Testis (tissue), 3 donors: ENCODE results near the gene ZNF236. TPM values are rescaled to one million over a fixed set of nuclear protein-coding genes. Genes with fewer than 3 reads are reported as not detected.

Experiments
- DNase-seq: peaks from one replicate; pipeline ENCODE4 v3.0.0-alpha.2; 2019
- H3K27ac ChIP-seq, 2 donors: fragments of 200-600 bp; sonication (generic); one replicate each; pipeline ENCODE4 v1.5.1; 2019
- H3K27me3 ChIP-seq: fragments of 200-600 bp; sonication (generic); one replicate; pipeline ENCODE4 v1.5.1; 2019
- H3K36me3 ChIP-seq: fragments of 200-600 bp; sonication (generic); one replicate; pipeline ENCODE4 v1.5.1; 2017; ENCODE audit warnings: low read depth; ENCODE audit errors: missing control alignments
- H3K4me1 ChIP-seq: fragments of 200-600 bp; sonication (generic); one replicate; pipeline ENCODE4 v1.5.1; 2019
- H3K4me3 ChIP-seq, 2 donors: fragments of 200-600 bp; sonication (generic); one replicate each; pipeline ENCODE4 v1.5.1; 2017 to 2019
- H3K9me3 ChIP-seq: fragments of 200-600 bp; sonication (generic); one replicate; pipeline ENCODE4 v1.5.1; 2017
- CTCF ChIP-seq, 3 experiments: fragments of 450-650 bp in 2 of 3; fragments of 200-600 bp in 1 of 3; sonication (generic) in 1 of 3; IDR thresholded peaks; one replicate each; pipeline ENCODE4 v1.5.1; 2016 to 2019; ENCODE audit warnings: antibody characterized with exemption in 3 of 3, mild to moderate bottlenecking in 2 of 3, moderate library complexity in 1 of 3
- POLR2A ChIP-seq: fragments of 450-650 bp; IDR thresholded peaks from one replicate; pipeline ENCODE4 v1.6.1; 2017; ENCODE audit warnings: antibody characterized with exemption, mild to moderate bottlenecking, moderate library complexity
- WGBS, 2 donors: methylation state at CpG; one replicate each; pipeline ENCODE4 v1.1.5; 2018; 5-methylcytosine and 5-hydroxymethylcytosine counted together
- intact Hi-C: fragments of 100-400 bp; cut with DNase I; formaldehyde crosslinking; loops from one replicate; pipeline ENCODE4 v1.15.1; 2023; ENCODE audit warnings: low total_unique reads
- polyA plus RNA-seq: library from polyadenylated mRNA; stranded (reverse); fragments of 350-450 nt; fragmentation: Illumina TruSeq; extraction: RNeasy Lipid Tissue Mini Kit (QIAGEN cat#74804); gene quantifications from one replicate; pipeline ENCODE4 v1.2.3, GENCODE V29; 2014; ENCODE audit warnings: low read depth, low replicate concordance; ENCODE audit not compliant: insufficient read depth
- total RNA-seq, 2 donors: library from RNA; depleted of rRNA; stranded (reverse); fragments of >200 nt; gene quantifications; one replicate each; pipeline ENCODE4 v1.2.3, GENCODE V29; 2016

Gene ZNF236
- total and polyA plus RNA-seq, 3 donors from 2014 or later = 19.5 to 58.2 (median 53.9) TPM

DNA sequence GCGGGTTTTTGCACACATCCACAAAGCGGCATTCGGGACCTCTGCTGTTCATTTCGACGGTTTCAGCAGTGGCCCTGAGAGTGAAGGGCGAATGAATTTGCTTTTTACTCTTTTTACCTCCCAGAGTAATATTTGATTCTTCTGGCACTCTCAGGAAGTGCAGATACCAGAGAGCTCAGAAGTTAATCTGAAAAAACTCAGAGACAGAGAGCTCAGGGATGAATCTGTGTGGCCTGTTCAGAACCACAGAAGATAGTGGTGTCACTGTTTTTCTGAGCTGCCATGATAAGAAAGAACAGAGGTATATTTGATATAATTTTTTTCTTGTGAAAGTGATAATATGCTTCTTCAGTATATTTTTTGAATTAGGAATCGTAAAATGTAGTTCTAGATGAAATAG lies 181.0 kb downstream of the ZNF236 start:
- Histone ChIP-seq H3K4me3 (no peak overlapping the region), H3K36me3 (no peaks in the 10 kb centered on the region), H3K9me3 (no peaks in the 10 kb centered on the region), H3K27ac (no peak overlapping the region), H3K27me3 (no peaks in the 10 kb centered on the region), H3K4me1 (peaks cover 5% of the 10 kb centered on the region)
- WGBS, 2 donors = 86 to 92% methylated on average over 7 of the region's 7 CpGs
- intact Hi-C loops = loop anchor here (5.0 to 10.0 kb wide), 2 partner anchors 51 to 209 kb away; no protein-coding TSS in a partner anchor
- no peak for DNase-seq
- TF ChIP-seq CTCF (IDR thresholded peaks at IDR 0.05) (no peak), POLR2A (no peak)

- TF ChIP-seq CTCF (IDR thresholded peaks at IDR 0.05) (no peak), POLR2A (no peak)
These were observed 182.4 kb downstream of the ZNF236 start for GRCh38 chr18:77004555-77005380.

DNA sequence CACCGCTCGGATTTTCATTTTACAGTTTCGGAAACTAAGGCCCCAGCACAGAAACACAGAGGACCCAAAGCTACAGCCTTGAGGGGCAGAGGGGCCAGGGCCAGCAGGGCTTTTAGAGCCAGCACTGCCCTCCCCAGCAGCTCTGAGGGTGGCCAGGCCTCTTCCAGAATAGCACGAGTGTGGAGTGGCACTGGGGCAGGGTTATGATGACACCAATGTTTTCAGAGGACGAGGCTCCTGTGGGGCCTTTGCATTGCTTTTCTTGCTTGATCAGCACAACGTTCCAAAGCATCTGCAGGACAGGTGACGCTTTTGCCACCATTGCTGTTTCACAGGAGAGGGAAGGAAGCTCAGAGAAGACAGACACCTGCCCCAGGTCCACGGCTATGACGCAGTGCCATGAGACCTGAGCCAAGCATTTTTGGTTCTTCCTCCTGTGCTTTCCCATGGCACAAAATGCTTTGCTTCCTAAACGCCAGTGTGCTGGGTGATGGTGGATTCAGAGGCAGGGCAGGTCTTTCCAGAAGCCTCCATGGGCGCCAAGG lies 183.4 kb downstream of the ZNF236 start:
- no peak for TF ChIP-seq CTCF (IDR thresholded peaks at IDR 0.05)
- TF ChIP-seq POLR2A = no peak
- DNase-seq = peak; percentile 10
- Histone ChIP-seq H3K27ac (no peak overlapping the region), H3K4me3 (no peak overlapping the region), H3K9me3 (no peaks in the 10 kb centered on the region), H3K27me3 (no peaks in the 10 kb centered on the region), H3K4me1 (peaks cover 5% of the 10 kb centered on the region), H3K36me3 (no peaks in the 10 kb centered on the region)
- intact Hi-C loops = loop anchor here (10.0 kb wide), 1 partner anchor 49 kb away; no protein-coding TSS in a partner anchor
- WGBS, 2 donors = 83 to 88% methylated on average over 8 to 11 of the region's 11 CpGs

More at GRCh38 chr18:77004555-77005380, 182.4 kb downstream of the ZNF236 start:
- no peak overlapping the region for H3K27ac ChIP-seq
- no peaks in the 10 kb centered on the region for H3K27me3 ChIP-seq
- 81 to 83% methylated on average over 24 to 26 of the region's 26 CpGs for WGBS, 2 donors
- intact Hi-C loops = loop anchor here (5.0 to 10.0 kb wide), 2 partner anchors 50 to 208 kb away; no protein-coding TSS in a partner anchor
- H3K4me3 ChIP-seq = no peak overlapping the region
- no peaks in the 10 kb centered on the region for H3K9me3 ChIP-seq
- H3K4me1 ChIP-seq = peaks cover 5% of the 10 kb centered on the region
- peak; percentile 13 for DNase-seq
- no peaks in the 10 kb centered on the region for H3K36me3 ChIP-seq

DNA sequence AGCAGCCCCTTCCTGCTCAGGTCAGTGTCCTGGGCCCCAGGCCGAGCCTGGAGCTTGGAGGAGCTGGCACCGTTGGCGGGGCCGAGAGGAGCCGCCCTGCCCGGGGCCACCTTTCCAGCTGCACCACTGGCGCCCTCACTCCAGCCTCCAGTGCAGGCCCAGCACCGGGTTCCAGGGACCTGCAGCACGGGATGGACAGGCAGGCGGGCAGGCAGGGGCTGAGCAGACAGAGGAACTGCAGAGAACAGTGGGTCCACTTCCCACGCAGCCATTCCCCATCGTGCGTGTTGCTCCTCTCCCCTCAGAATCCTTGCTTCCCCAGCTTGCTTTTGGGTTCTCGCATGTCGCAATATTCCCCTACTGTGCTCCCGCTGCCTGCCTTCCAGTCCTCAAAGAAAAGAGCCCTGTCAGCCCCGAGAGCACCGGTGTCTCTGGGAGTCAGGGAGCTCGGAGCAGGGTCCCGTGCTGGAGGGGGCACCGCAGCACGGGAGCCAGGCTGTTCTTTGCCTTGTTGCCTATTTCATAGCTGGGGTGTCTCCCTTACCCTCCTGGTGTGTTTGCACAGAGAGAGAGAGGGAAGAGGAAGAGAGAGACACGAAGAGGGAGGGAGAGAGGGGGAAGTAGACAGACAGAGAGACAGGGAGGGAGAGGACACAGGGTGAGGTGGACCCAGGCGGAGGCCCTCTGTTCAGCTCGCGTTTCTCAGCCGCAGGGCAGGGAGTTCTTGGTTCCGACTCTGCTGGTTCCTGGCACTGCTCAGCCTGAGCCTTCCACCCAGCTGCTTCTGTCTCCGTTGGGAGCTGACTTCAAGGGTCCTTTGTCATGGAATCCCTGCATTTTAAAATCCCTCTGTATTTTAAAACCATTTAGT lies 184.2 kb downstream of the ZNF236 start:
- H3K27ac ChIP-seq = no peak overlapping the region
- TF ChIP-seq POLR2A = no peak
- TF ChIP-seq CTCF (IDR thresholded peaks at IDR 0.05) = no peak
- H3K36me3 ChIP-seq = no peaks in the 10 kb centered on the region
- intact Hi-C loops = loop anchor here (10.0 kb wide), 1 partner anchor 48 kb away; no protein-coding TSS in a partner anchor
- H3K9me3 ChIP-seq = no peaks in the 10 kb centered on the region
- H3K27me3 ChIP-seq = no peaks in the 10 kb centered on the region
- no peak overlapping the region for H3K4me3 ChIP-seq
- peaks cover 5% of the 10 kb centered on the region for H3K4me1 ChIP-seq
- DNase-seq = peak; percentile 23
- WGBS, 2 donors = 64 to 77% methylated on average over 19 to 29 of the region's 29 CpGs
